RKO (cell line): Measurements from ENCODE around the gene CNNM4.

Source experiments
- DNase-seq: peaks from one replicate; pipeline ENCODE4 v3.0.0-alpha.2; 2016; ENCODE audit warnings: low spot score

CNNM4 gene

GRCh38 chr2:96810783-96811192 lies 50.1 kb downstream of the CNNM4 start:
- no peak for DNase-seq

DNA sequence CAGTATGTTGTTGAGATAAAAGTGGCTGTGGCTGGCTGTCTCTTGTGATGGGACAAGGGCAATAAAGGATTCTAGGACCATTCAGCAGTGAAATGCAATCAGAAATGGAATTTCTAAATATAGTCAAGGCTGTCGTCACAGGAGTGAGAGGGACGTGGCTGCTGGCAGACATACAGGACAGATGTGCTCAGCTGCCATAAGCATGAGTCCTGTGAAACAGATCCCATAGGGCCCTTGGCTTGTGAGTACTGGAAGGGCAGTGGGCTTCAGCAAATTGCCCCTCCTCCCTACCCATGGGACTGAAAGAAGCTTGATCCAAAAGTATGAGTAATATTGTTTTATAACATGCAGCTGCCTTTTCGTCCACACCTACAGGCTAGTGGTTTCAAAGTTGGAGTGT lies 51.2 kb downstream of the CNNM4 start:
- no peak for DNase-seq

- DNase-seq: no peak
Measured at GRCh38 chr2:96813656-96814055, 53.0 kb downstream of the CNNM4 start.

DNA sequence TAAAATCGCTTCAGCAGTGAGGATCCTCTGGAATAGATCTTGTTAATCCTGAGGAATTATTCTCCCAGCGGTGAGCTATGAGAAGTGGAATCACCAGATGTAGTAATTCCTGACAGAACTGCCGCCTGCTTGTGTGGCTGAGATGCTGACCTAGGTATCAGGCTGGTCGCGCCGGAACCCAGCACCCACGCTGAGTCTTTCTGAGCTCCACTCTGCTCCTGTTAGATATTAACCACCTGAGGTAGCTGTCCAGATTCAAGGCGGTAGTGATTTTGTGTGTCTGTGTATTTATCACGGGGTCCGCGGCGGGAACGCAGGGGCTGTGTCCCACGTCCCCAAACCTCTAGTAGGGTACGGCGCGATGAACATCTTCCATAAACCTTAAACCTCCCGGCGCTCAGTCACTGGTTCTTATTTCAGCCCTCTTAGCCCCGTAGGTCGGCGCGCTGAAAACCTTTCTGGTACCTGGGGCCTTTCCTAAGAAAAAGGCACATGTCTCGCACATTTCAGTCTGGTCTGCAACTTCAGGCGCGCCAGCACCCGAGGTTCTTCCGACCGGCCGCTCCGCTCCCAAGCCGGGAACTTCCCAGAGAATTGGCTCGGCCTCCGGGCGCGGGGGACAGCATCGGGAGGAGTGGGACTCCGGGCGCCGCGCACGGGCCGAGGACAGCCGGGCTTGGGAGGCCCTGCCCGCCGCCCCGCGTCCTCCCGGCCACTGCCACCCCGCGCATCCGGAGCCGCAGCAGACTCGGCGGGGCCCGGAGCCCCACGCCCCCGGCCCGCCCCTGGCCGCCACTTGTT lies 54.8 kb downstream of the CNNM4 start:
- DNase-seq: peak; percentile 69

GRCh38 chr2:96816127-96816835 lies 55.6 kb downstream of the CNNM4 start, which contains the start of gene CNNM3:
Gene CNNM3, plus strand, starts transcription at chr2:96816268. Its CDS starts 10 bp downstream, at chr2:96816278.
- DNase-seq: peak; percentile 90

DNA sequence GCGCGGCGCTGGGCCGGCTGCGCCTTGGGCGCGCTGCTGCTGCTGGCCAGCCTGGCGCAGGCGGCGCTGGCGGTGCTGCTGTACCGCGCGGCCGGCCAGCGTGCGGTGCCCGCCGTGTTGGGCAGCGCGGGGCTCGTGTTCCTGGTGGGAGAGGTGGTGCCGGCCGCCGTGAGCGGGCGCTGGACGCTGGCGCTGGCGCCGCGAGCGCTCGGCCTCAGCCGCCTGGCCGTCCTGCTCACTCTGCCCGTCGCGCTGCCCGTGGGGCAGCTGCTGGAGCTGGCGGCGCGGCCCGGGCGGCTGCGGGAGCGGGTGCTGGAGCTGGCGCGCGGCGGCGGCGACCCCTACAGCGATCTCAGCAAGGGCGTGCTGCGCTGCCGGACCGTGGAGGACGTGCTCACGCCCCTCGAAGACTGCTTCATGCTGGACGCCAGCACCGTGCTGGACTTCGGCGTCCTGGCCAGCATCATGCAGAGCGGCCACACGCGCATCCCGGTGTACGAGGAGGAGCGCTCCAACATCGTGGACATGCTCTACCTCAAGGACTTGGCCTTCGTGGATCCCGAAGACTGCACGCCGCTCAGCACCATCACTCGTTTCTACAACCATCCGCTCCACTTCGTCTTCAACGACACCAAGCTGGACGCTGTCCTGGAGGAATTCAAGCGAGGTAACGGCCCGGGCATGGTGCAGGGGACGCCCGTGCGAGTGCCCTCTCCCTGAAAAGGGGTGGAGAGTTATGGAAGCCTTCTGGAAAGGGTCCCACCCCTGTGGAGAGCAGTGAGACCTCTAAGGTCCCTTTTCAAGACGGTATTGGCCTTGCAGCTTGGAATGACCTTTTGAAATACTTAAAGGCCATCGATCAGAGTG lies 56.4 kb downstream of the CNNM4 start:
- peak; percentile 35 for DNase-seq

DNA sequence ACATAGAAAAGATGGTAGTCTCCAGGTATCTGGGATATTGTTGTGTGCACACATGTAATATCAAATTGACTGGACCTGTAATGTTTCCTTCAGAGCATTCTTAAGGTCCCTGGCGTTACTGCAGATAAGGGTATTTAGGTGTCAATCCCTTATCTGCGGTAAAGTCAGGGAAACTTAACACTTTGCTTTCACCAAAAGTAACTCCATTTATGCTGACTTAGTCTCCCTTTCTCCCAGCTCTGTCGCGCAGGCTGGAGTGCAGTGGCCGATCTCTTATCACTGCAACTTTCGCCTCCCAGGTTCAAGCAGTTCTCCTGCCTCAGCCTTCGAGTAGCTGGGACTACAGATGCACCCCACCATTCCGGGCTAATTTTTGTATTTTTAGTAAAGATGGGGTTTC lies 57.2 kb downstream of the CNNM4 start:
- peak; percentile 7 for DNase-seq

DNA sequence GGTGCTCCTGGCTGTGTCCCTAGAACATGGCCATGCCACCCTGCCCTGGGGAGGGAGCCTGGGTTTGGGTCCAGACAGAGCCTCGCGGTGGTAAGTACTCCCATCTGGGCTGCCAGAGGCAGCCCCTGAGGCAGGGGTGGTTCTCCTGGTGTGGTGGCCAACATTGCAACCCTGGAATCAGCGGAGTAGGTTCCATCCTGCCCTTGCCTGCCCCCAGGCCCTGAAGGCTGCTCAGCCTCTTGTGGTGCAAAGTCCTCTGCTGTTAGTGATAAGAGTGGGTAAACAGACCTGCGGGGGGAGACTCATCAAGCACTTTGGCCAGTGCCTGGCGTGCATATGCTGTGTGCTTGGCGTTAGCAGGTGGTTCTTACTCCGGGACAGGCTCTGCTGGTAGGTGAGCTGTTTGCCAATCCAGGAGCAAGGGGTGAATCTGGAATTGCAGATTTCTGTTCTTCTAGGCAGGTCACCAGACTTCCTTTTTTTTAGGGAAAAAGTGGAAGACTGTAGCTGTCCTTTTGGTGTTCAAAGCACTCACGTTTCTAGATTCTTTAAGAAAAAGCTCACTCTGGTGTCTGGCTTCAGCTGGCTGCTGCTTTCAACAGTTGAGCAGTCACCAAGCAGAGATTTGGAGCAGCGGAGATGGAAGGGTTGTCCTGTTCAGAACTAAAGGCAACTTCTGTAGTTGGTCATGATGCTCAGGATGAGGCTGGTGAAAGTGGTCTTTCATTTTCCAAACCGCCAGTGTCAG lies 58.6 kb downstream of the CNNM4 start:
- DNase-seq: no peak

DNA sequence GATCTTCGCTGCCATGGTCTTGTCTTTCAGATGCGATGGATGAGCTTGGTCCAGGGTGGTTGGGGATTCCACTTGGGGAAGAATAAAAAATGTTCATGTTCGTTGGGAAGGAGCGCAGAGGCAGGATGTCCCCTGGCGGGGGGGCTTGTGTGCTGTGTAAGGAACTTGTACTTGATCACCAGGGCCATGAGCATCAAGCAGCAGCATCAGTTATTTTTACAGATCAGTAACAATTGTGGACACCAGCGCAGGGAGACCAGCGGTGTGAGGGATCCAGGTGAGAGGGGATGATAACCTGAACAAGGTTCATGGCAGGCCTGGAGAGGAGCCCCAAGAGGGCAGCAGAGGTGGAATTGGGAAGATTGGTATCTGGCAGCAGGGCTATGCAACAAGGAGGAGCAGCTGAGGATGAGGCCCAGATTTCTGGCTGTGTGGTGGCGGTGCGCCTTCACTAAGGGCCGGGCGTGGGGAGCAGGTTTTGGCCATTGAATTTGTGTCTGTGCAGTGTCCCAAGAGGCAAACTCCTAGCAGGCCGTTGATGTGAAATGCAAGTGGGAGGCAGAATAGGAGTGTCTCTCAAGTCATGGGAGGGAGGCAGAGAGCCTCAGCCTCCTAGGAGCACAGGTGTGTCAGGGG lies 59.3 kb downstream of the CNNM4 start:
- no peak for DNase-seq

DNA sequence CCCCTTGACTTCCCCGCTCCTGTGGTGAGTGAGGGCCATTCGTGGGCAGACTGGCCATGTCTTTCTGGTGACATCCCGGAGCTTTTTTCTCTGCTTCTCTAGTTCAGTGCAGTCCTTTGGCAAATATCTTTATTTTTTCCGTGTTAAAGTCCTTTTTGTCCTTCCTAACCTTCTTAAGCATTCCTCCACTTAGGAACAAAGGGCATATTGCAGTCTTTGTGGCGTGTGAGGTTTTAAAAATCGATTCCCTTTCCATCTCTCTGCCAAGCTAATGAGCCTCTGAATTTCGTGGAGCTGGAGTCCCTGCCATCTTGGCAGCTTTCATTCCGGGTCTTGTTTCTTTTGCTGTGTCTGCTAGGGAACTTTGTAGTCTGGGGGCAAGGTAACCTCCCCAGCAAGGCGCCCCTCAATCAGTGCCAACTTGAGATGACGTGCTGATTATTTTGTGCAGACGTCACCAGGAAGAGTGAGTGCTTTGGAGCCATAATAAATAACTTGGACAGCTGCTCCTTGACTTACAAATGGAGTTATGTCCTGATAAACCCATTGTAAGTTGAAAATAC lies 60.5 kb downstream of the CNNM4 start:
- DNase-seq: no peak

- DNase-seq: no peak
Measured at GRCh38 chr2:96822786-96823185, 62.1 kb downstream of the CNNM4 start.

- no peak for DNase-seq
Measured at GRCh38 chr2:96823198-96823597, 62.5 kb downstream of the CNNM4 start.

- DNase-seq: no peak
Measured at GRCh38 chr2:96824079-96824870, 63.6 kb downstream of the CNNM4 start.

GRCh38 chr2:96825057-96825456 lies 64.4 kb downstream of the CNNM4 start:
- DNase-seq: no peak

GRCh38 chr2:96826546-96827278 lies 66.0 kb downstream of the CNNM4 start:
- DNase-seq: no peak

GRCh38 chr2:96828436-96828835 lies 67.7 kb downstream of the CNNM4 start:
- no peak for DNase-seq

GRCh38 chr2:96828874-96829273 lies 68.2 kb downstream of the CNNM4 start:
- DNase-seq: no peak

DNA sequence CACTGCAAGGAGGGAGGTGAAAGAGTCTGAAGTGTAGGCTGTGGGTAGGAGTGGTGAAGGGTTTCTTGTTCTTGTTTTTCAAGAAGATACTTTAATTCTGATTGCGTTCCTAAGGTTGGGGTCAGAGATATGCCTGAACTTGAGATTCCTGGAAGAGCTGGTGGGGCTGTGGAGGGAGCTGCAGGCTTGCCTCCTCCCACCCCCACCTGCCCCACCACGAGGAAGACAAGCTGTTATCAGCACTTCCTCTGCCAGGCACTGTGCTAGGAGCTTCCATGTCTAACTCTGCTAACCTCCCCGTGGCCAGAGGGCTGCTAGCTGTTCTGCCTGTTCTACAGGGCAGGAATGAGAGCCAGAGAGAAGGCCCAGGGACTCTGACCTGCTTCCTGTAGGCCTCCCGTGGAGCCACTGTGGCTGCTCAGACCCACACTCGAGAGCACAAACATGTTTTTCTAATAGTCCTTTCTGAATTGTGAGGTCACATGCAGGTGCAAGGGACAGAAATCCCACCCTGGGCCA lies 69.4 kb downstream of the CNNM4 start:
- DNase-seq: no peak

- DNase-seq: no peak
Measured at GRCh38 chr2:96831679-96832078, 71.0 kb downstream of the CNNM4 start.
